GM23338 (cell line): ENCODE results near the gene OGFOD2.

Source experiments
- CREB1 ChIP-seq: fragments of 250-450 bp; sonication (Bioruptor Pico); IDR thresholded peaks from 2 replicates; pipeline ENCODE4 v1.5.0; 2020; ENCODE audit warnings: low read depth, mild to moderate bottlenecking, moderate library complexity
- EZH2 ChIP-seq: fragments of 200-600 bp; sonication (generic); IDR thresholded peaks from one replicate; pipeline ENCODE4 v1.8.0; 2017; ENCODE audit warnings: antibody characterized with exemption, mild to moderate bottlenecking, low read depth; ENCODE audit not compliant: unreplicated experiment
- EZH2phosphoT487 ChIP-seq: fragments of 200-600 bp; sonication (generic); IDR thresholded peaks from one replicate; pipeline ENCODE4 v1.8.1; 2018; ENCODE audit warnings: antibody characterized with exemption; ENCODE audit not compliant: unreplicated experiment
- JUNB ChIP-seq: IDR thresholded peaks from one replicate; pipeline ENCODE4 v1.6.1; 2016; ENCODE audit warnings: antibody characterized with exemption; ENCODE audit not compliant: unreplicated experiment
- NANOG ChIP-seq: IDR thresholded peaks from 2 replicates; pipeline ENCODE4 v1.6.1; 2016; ENCODE audit warnings: antibody characterized with exemption, borderline replicate concordance
- POLR2AphosphoS5 ChIP-seq: IDR thresholded peaks from 2 replicates; pipeline ENCODE4 v1.6.1; 2016; ENCODE audit warnings: antibody characterized with exemption, low read depth
- STAT1 ChIP-seq: IDR thresholded peaks from one replicate; pipeline ENCODE4 v1.6.1; 2016; ENCODE audit warnings: antibody characterized with exemption; ENCODE audit not compliant: unreplicated experiment
- ZNF114 ChIP-seq: fragments of 250-450 bp; sonication (Bioruptor Pico); IDR thresholded peaks from 2 replicates; pipeline ENCODE4 v1.5.0; 2020; ENCODE audit warnings: mild to moderate bottlenecking, moderate library complexity
- TF ChIP-seq, protein P1 (sequence below), 2 experiments: fragments of 200-600 bp in 1 of 2; sonication (generic) in 1 of 2; conservative IDR thresholded peaks; 2 replicates each; pipeline versions ENCODE4 v1.5.1 to v1.6.1; 2016 to 2017; ENCODE audit warnings: antibody characterized with exemption in 2 of 2, low read depth in 2 of 2, mild to moderate bottlenecking in 2 of 2, moderate library complexity in 1 of 2
- TF ChIP-seq, protein P2 (sequence below): IDR thresholded peaks from 2 replicates; pipeline ENCODE4 v1.6.1; 2016; ENCODE audit warnings: antibody characterized with exemption
- TF ChIP-seq, protein P3 (sequence below): IDR thresholded peaks from one replicate; pipeline ENCODE4 v1.6.1; 2018; ENCODE audit warnings: antibody characterized with exemption; ENCODE audit not compliant: unreplicated experiment

DNA sequence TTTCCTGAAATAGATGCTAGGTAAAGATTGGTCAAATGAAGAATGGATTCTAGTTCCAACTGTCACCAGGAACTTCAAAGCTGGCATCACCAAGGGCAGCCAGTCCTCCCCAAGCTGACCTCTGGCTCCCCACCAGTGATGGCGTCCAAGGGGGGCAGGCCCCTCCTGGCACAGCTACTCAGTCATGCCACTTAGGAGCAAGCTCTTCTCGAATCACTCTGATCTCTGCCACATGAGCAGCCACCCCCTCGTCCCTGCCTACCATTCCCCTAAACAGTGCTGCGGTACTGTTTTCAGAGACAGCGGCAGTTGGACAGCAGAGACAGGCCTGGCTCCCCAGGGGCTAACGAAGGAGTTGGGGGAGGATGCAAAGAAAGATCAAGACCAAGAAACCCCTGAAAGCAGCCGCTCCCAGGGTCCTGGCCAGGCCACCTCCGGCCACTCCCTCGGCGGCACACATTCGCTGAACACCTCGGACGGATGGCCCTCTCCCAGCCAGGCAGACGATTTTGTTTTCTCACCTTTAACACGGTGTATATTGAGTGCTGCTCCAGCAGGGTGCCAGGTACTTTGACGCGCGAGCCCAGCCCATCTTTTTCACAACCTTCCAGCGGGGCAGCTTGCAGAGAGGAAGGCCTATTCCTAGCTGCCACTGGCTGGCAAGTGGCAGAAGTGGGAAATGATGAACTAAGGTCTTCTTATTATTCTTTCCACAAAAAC is 52.8 kb downstream of the OGFOD2 start:
- TF ChIP-seq, protein P1, sequence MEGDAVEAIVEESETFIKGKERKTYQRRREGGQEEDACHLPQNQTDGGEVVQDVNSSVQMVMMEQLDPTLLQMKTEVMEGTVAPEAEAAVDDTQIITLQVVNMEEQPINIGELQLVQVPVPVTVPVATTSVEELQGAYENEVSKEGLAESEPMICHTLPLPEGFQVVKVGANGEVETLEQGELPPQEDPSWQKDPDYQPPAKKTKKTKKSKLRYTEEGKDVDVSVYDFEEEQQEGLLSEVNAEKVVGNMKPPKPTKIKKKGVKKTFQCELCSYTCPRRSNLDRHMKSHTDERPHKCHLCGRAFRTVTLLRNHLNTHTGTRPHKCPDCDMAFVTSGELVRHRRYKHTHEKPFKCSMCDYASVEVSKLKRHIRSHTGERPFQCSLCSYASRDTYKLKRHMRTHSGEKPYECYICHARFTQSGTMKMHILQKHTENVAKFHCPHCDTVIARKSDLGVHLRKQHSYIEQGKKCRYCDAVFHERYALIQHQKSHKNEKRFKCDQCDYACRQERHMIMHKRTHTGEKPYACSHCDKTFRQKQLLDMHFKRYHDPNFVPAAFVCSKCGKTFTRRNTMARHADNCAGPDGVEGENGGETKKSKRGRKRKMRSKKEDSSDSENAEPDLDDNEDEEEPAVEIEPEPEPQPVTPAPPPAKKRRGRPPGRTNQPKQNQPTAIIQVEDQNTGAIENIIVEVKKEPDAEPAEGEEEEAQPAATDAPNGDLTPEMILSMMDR (conservative IDR thresholded peaks at IDR 0.05; ENCODE audit: low read depth in 2 of 2): no peak
- no peak for TF ChIP-seq EZH2
- TF ChIP-seq EZH2phosphoT487: no peak
- no peak for TF ChIP-seq NANOG
- no peak for TF ChIP-seq POLR2AphosphoS5
- TF ChIP-seq, protein P2, sequence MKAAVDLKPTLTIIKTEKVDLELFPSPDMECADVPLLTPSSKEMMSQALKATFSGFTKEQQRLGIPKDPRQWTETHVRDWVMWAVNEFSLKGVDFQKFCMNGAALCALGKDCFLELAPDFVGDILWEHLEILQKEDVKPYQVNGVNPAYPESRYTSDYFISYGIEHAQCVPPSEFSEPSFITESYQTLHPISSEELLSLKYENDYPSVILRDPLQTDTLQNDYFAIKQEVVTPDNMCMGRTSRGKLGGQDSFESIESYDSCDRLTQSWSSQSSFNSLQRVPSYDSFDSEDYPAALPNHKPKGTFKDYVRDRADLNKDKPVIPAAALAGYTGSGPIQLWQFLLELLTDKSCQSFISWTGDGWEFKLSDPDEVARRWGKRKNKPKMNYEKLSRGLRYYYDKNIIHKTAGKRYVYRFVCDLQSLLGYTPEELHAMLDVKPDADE: no peak
- no peak for TF ChIP-seq JUNB
- no peak for TF ChIP-seq ZNF114 (CRISPR knock-in tag)
- TF ChIP-seq CREB1 (CRISPR knock-in tag): no peak
- TF ChIP-seq, protein P3, sequence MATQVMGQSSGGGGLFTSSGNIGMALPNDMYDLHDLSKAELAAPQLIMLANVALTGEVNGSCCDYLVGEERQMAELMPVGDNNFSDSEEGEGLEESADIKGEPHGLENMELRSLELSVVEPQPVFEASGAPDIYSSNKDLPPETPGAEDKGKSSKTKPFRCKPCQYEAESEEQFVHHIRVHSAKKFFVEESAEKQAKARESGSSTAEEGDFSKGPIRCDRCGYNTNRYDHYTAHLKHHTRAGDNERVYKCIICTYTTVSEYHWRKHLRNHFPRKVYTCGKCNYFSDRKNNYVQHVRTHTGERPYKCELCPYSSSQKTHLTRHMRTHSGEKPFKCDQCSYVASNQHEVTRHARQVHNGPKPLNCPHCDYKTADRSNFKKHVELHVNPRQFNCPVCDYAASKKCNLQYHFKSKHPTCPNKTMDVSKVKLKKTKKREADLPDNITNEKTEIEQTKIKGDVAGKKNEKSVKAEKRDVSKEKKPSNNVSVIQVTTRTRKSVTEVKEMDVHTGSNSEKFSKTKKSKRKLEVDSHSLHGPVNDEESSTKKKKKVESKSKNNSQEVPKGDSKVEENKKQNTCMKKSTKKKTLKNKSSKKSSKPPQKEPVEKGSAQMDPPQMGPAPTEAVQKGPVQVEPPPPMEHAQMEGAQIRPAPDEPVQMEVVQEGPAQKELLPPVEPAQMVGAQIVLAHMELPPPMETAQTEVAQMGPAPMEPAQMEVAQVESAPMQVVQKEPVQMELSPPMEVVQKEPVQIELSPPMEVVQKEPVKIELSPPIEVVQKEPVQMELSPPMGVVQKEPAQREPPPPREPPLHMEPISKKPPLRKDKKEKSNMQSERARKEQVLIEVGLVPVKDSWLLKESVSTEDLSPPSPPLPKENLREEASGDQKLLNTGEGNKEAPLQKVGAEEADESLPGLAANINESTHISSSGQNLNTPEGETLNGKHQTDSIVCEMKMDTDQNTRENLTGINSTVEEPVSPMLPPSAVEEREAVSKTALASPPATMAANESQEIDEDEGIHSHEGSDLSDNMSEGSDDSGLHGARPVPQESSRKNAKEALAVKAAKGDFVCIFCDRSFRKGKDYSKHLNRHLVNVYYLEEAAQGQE: no peak
- no peak for TF ChIP-seq STAT1
